Kidney (tissue), 14 donors: ENCODE data around the gene DCLK3. TPM values are rescaled to one million over a fixed set of nuclear protein-coding genes. Genes with fewer than 3 reads are reported as not detected.

Experiments
- DNase-seq, 5 donors: peaks; one replicate each; pipeline ENCODE4 v3.0.0-alpha.2; 2013 to 2020
- FAIRE-seq: peaks from 2 replicates; lab custom pipeline; 2012; peaks lifted over from hg19 to GRCh38; lab: Jason Lieb, UNC
- H3K27ac ChIP-seq, 2 donors: one replicate each; pipeline ENCODE4 v1.7.0; 2013; ENCODE audit warnings: low read depth in 2 of 2, low read length in 2 of 2, inconsistent platforms in 1 of 2
- H3K27me3 ChIP-seq: one replicate; pipeline ENCODE4 v1.7.1; 2013; ENCODE audit warnings: low read length, inconsistent platforms; ENCODE audit not compliant: control insufficient read depth, insufficient read depth
- H3K36me3 ChIP-seq, 3 donors: one replicate each; pipeline versions ENCODE4 v1.7.0 to v1.7.1; 2013; ENCODE audit warnings: low read length in 3 of 3, control low read depth in 1 of 3, inconsistent platforms in 1 of 3; ENCODE audit not compliant: insufficient read depth in 3 of 3, control insufficient read depth in 2 of 3
- H3K4me1 ChIP-seq, 3 donors: one replicate each; pipeline versions ENCODE4 v1.7.0 to v1.7.1; 2013; ENCODE audit warnings: low read length in 3 of 3, inconsistent platforms in 1 of 3, low read depth in 1 of 3; ENCODE audit not compliant: control insufficient read depth in 2 of 3, insufficient read depth in 2 of 3
- H3K4me3 ChIP-seq, 3 donors: one replicate each; pipeline versions ENCODE4 v1.7.0 to v1.8.1; 2013; ENCODE audit warnings: low read length in 3 of 3, control low read depth in 1 of 3, inconsistent platforms in 1 of 3
- H3K9ac ChIP-seq, 3 donors: one replicate each; pipeline versions ENCODE4 v1.7.0 to v1.7.1; 2013; ENCODE audit warnings: low read length in 3 of 3, control low read depth in 1 of 3, inconsistent platforms in 1 of 3
- H3K9me3 ChIP-seq, 3 donors: one replicate each; pipeline versions ENCODE4 v1.7.0 to v1.7.1; 2013; ENCODE audit warnings: low read length in 3 of 3, control low read depth in 1 of 3, inconsistent platforms in 1 of 3; ENCODE audit not compliant: control insufficient read depth in 2 of 3, insufficient read depth in 1 of 3
- intact Hi-C: fragments of 100-400 bp; cut with DNase I; formaldehyde crosslinking; loops from one replicate; pipeline ENCODE4 v1.11.1; 2022
- polyA plus RNA-seq: library from polyadenylated mRNA; stranded (reverse); fragments of 350-450 nt; fragmentation: Illumina TruSeq; extraction: RNeasy Lipid Tissue Mini Kit (QIAGEN cat#74804); gene quantifications from one replicate; pipeline ENCODE4 v1.2.3, GENCODE V29; 2014; ENCODE audit warnings: low read depth, low replicate concordance; ENCODE audit not compliant: insufficient read depth
- total RNA-seq: library from RNA; stranded (reverse); fragmentation: NEBNext Ultra II Directional; extraction: Animal tissue kit (Norgen Biotek cat#: 25700); gene quantifications from one replicate; pipeline ENCODE4 v1.2.1, GENCODE V29; 2021
- TF ChIP-seq, protein P1 (sequence below): IDR thresholded peaks from 3 replicates; pipeline ENCODE4 v1.5.1; 2012; ENCODE audit warnings: mild to moderate bottlenecking, moderate library complexity, borderline replicate concordance; ENCODE audit not compliant: insufficient read depth; ENCODE audit errors: extremely low read depth
- donor health status: control.
- donor health status: control.
- donor health status: control.
- donor health status: control.
- donor health status: control.
- donor health status: DM: yes; HTN: yes; CAD: no.
- donor health status: Normal renal cell carcinoma (clear cell type).

Gene DCLK3
- total and polyA plus RNA-seq, 2 donors from 2014 or later: not detected

DNA sequence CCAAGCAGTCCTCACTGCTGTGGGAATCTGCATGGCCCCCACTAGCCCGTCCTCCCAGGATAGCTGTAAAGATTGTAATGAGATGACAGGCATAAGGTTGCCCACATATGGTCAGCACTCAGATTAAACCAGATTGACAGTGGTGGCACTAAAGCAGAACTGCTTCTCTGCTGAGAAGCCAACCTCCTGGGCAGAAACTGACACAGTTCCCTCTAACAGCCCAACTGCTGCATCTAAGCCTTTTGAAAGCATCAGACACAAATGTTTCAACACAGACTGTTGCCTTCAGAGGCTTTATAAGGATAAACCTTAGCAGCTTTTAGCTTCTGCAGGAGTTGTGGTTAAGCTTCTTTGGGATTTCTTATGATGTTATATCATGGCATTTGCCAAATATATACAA, 13.0 kb downstream of the DCLK3 start:
- TF ChIP-seq, protein P1, sequence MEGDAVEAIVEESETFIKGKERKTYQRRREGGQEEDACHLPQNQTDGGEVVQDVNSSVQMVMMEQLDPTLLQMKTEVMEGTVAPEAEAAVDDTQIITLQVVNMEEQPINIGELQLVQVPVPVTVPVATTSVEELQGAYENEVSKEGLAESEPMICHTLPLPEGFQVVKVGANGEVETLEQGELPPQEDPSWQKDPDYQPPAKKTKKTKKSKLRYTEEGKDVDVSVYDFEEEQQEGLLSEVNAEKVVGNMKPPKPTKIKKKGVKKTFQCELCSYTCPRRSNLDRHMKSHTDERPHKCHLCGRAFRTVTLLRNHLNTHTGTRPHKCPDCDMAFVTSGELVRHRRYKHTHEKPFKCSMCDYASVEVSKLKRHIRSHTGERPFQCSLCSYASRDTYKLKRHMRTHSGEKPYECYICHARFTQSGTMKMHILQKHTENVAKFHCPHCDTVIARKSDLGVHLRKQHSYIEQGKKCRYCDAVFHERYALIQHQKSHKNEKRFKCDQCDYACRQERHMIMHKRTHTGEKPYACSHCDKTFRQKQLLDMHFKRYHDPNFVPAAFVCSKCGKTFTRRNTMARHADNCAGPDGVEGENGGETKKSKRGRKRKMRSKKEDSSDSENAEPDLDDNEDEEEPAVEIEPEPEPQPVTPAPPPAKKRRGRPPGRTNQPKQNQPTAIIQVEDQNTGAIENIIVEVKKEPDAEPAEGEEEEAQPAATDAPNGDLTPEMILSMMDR: no peak
- Histone ChIP-seq H3K9ac (no peak overlapping the region), H3K9me3 (no peaks in the 10 kb centered on the region), H3K27ac (no peak overlapping the region), H3K4me3 (no peak overlapping the region), H3K27me3 (no peaks in the 10 kb centered on the region), H3K36me3 (no peaks in the 10 kb centered on the region), H3K4me1 (no peaks in the 10 kb centered on the region)
- intact Hi-C loops: no loop called here
- FAIRE-seq (no peak), DNase-seq (no peak)

DNA sequence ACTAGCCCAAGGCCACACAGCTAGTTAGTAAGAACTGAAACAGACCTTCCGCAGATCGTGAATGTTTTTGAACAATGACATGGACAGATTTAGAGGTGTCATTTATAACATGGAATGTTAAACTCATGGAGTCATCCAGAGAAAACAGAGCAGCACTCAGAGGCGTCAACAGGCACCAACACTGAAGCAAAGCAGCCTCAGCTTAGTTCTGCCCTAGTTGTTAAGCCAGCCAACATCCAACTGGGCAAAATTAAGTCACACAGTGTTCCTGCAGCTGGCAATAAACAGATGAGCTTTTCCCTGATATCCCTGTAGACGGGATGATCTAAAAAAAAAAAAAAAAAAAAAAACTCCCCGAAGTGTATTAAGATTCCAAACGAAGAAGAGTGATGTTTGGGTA, 13.6 kb downstream of the DCLK3 start:
- H3K4me3 ChIP-seq: no peak overlapping the region
- FAIRE-seq: no peak
- intact Hi-C loops: no loop called here
- H3K4me1 ChIP-seq: no peaks in the 10 kb centered on the region
- H3K9me3 ChIP-seq: no peaks in the 10 kb centered on the region
- no peak overlapping the region for H3K9ac ChIP-seq
- TF ChIP-seq, protein P1: no peak
- H3K36me3 ChIP-seq: no peaks in the 10 kb centered on the region
- no peaks in the 10 kb centered on the region for H3K27me3 ChIP-seq
- no peak for DNase-seq
- no peak overlapping the region for H3K27ac ChIP-seq

DNA sequence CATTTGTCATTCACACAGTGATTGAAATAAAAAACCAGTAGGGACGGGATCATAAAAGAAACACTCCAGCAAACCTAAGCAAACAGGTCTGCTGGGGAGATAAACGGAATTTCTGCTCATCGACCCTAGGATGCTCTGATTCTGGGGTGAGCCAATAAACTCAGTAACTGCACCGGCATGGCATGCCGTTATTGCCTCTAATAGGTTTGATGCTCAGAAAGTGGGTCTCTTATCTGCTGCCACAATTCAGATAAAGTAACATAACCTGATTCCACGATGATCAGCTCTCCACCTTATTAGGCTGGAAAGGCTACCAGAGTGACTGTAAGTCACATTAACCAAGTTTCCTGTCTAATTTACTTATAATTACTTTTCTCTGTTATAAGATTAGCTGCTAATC, 19.6 kb downstream of the DCLK3 start:
- H3K9me3 ChIP-seq: no peaks in the 10 kb centered on the region
- DNase-seq: no peak
- H3K4me3 ChIP-seq: no peak overlapping the region
- intact Hi-C loops: no loop called here
- TF ChIP-seq, protein P1: no peak
- H3K36me3 ChIP-seq: no peaks in the 10 kb centered on the region
- H3K27ac ChIP-seq: no peak overlapping the region
- no peak overlapping the region for H3K9ac ChIP-seq
- H3K4me1 ChIP-seq: no peaks in the 10 kb centered on the region
- FAIRE-seq: no peak
- H3K27me3 ChIP-seq: no peaks in the 10 kb centered on the region

DNA sequence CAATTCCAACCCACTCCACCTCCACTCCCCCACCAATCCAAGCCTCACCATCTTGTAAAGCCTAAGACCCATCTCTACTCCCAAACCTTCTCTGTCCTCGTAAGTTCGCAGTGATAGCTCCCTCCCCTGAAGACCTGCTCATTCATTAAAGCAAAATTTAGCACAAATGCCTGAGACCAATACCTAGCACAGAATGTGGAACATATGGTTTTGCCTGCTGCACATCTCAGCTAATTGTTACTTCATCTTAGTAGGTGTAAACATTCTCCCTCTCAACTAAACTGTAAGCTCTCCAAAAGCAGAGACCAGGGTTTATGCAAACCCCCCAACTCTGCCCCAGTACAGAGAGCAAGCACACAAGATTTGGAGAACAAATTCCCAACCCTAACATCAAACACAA, 20.5 kb downstream of the DCLK3 start:
- intact Hi-C loops: no loop called here

More for the DNA sequence above, 20.5 kb downstream of the DCLK3 start:
- no peaks in the 10 kb centered on the region for H3K9me3 ChIP-seq
- no peaks in the 10 kb centered on the region for H3K4me1 ChIP-seq
- FAIRE-seq (no peak), DNase-seq (no peak)
- H3K27ac ChIP-seq: no peak overlapping the region
- no peak overlapping the region for H3K4me3 ChIP-seq
- TF ChIP-seq, protein P1: no peak
- H3K9ac ChIP-seq: no peak overlapping the region
- H3K27me3 ChIP-seq: no peaks in the 10 kb centered on the region
- H3K36me3 ChIP-seq: no peaks in the 10 kb centered on the region
